Stimulated activated naive CD8-positive, alpha-beta T cell treated with anti-CD3 and anti-CD28 coated beads, Interleukin-15, Interleukin-2, amounts not matched to agents 100 ng/mL and 50 ng/mL, for 24 hours (primary cell): ENCODE results near the gene CTDSP2.
"Not testable (repeated sequence)": the region's sequence is repeated elsewhere in the genome, so short reads cannot be mapped to it uniquely, and the experiment has no call there.

Experiments used
- H3K27ac Mint-ChIP-seq: one replicate; pipeline ENCODE4 v1.8.0; 2021; ENCODE audit warnings: mild to moderate bottlenecking, mixed read lengths
- H3K27me3 Mint-ChIP-seq: one replicate; pipeline ENCODE4 v1.8.0; 2021; ENCODE audit warnings: mixed read lengths
- H3K36me3 Mint-ChIP-seq: one replicate; pipeline ENCODE4 v1.8.0; 2021; ENCODE audit warnings: low read depth, mixed read lengths
- H3K4me1 Mint-ChIP-seq: one replicate; pipeline ENCODE4 v1.8.0; 2021; ENCODE audit warnings: low read depth, mixed read lengths
- H3K4me3 Mint-ChIP-seq: one replicate; pipeline ENCODE4 v1.8.0; 2021; ENCODE audit warnings: mild to moderate bottlenecking, mixed read lengths
- H3K9me3 Mint-ChIP-seq: one replicate; pipeline ENCODE4 v1.8.0; 2021; ENCODE audit warnings: mixed read lengths

CTDSP2 gene

DNA sequence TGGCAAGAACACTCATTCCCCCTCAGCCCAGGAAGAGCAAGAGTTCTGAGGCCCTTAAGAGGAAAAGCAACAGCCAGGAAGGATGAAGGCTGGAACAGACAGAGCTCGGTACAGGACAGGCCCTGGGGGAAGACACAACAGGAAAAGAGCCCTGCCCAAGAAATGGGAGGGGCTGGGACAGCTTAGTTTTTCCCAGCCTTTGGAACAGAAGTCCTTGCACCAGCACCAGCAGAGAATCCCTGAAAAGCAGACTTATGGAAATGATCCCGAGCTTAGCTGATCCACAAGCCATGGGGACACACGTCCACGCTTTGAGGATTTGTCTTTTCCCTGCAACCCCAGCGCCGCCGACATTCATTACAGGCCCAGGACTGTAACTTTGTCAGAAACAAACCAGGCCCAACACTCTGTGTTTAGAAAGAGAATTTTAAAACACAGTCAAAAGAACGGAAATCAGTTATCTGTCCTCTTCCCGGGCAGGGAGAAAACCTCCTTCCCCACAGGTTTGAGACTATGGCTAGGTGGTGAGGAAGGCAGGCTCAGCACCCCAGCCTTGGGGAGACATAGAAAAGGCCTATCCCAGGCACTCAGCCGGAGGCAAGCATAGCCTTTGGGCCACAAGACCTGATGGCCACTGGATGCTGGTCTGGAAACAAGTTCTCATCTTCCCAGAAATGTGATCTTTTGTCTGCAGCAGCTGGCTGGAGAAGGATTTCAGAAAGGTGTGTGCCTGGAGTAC, 24.0 kb downstream of the CTDSP2 start:
- Mint-ChIP-seq H3K27me3 (no peaks in the 10 kb centered on the region), H3K27ac (no peak overlapping the region), H3K9me3 (no peaks in the 10 kb centered on the region), H3K4me1 (no peaks in the 10 kb centered on the region), H3K4me3 (no peak overlapping the region), H3K36me3 (peaks cover 24% of the 10 kb centered on the region)

DNA sequence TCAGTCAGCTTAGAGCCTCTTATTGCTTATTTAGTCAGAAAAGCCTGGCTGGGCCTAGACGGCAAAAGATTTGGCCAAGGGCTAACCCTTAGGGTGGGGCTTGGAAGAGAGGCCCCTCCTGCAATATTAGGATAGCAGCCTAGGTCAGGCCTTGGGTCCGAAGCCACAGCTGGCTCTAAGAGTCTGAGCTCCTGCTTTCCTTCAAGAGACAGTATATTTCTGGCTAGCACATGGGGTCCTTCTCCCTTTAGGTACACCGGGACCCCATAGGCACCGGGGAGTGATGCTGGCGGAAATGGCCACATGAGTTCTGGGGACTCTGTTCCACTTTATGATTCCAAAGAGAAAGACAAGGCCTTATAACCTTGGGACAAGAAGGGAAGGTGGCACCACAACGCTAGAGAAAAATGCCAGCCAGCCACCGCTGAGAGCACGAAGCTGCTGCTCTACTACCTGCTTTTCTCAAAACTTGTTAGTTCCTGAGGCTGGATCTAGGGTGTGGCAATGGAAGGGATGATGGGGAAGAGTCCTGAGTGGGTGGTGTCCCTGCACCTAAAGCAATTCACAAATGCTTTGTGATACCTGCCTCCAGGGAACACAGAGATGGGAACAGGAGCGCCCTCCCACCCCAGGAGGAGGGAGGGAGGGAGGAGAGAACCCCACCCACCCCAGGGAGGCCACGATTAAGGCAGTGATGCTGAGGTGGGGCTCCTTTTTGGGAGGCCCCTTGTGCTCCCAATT, 24.9 kb downstream of the CTDSP2 start:
- H3K4me3 Mint-ChIP-seq = no peak overlapping the region

DNA sequence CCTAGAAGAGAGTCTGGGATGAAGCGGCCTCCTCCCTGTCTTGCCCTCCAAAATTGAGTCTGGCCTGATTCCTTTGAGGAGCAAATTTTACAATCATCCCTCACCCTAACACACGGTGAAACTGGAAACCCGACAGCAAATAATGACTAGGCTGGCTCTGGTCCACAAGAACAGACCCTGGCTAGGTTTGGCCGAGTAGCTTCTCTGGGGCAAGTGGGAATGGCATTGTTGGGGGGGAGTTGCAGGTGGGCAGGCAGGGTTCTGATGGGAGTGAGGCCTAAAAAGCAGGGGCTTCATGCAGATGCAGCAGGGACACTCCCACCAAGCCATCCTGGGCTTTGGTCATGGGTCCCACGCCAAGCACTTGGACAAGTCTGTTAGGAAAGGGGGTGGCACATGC, 25.5 kb downstream of the CTDSP2 start:
- H3K9me3 Mint-ChIP-seq, H3K4me1 Mint-ChIP-seq, H3K27me3 Mint-ChIP-seq, H3K4me3 Mint-ChIP-seq, H3K27ac Mint-ChIP-seq: not testable (repeated sequence)
- peaks cover 19% of the 10 kb centered on the region for H3K36me3 Mint-ChIP-seq

More for the DNA sequence above, 24.9 kb downstream of the CTDSP2 start:
- Mint-ChIP-seq H3K4me1 (no peaks in the 10 kb centered on the region), H3K27me3 (no peaks in the 10 kb centered on the region), H3K36me3 (peaks cover 19% of the 10 kb centered on the region), H3K27ac (no peak overlapping the region), H3K9me3 (no peaks in the 10 kb centered on the region)

DNA sequence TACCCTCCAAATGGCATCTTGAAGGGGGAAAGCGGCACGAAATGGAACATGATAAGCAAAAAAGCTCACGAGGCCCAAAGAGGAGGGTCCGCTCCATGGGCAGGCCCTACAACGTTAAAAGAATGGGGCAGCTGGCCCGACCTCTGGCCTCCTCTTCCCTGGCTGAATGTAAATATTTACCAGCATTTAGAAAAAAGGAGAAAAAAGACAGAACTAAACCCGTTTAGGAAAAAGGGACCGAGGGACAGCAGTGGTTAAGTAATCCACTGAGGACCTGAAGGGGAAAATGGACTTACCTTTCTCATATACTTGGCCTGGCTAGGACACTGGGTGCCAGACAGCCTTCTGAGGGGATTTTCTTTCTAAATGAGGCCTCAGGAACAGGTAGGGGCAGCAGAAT, 26.4 kb downstream of the CTDSP2 start:
- H3K4me3 Mint-ChIP-seq, H3K27ac Mint-ChIP-seq: not testable (repeated sequence)
- H3K36me3 Mint-ChIP-seq = peaks cover 15% of the 10 kb centered on the region

DNA sequence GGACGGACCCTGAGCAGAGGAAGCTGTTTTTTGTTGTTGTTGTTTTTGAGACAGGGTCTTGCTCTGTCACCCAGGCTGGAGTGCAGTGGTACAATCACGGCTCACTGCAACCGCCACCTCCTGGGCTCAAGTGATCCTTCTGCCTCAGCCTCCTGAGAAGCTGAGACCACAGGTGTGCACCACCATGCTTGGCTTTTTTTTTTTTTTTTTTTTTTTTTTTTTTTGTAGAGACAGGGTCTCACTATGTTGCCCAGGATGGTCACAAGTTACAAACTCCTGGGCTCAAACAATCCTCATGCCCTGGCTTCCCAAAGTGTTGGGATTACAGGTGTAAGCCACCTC, 28.6 kb downstream of the CTDSP2 start:
- H3K4me1 Mint-ChIP-seq, H3K9me3 Mint-ChIP-seq, H3K27me3 Mint-ChIP-seq, H3K4me3 Mint-ChIP-seq, H3K36me3 Mint-ChIP-seq: not testable (repeated sequence)
- H3K27ac Mint-ChIP-seq = peak overlapping the region; percentile 52

More for the DNA sequence above, 26.4 kb downstream of the CTDSP2 start:
- not testable (repeated sequence) for H3K9me3 Mint-ChIP-seq, H3K27me3 Mint-ChIP-seq, H3K4me1 Mint-ChIP-seq

DNA sequence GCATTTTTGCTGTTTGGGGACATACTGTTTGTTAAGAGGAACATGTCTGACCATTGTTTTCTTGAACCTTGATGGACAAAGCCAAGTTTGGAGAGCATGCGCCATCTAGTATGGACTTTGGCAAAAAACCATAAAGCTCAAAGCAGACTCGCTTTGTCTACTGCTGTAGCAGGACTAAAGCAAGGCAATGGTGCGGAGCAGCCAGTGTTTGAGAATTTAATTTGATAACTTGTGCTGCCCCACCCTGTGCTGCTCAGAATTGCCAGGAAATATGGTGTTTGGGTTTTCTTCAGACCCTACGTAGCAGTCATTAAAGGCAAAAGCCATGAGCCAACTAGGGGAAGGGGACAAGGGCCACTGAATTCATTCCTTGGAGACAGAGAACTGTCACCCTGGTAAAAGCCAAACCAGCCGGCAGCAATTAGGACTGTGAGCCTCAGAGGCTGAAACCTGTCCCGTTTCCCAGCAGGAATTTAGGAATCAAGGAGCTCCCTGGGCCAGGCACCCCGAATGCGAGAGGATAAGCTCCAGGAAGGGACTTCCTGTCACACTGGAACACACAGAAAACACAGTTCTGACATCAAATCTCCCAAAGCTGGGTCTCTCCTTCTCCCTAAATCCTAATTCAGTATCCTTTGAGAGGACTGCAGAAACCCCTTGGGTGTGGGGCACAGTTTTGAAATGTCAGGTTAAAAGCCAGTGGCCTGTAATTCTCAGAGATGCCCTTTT, 29.1 kb downstream of the CTDSP2 start:
- Mint-ChIP-seq H3K4me1 (no peaks in the 10 kb centered on the region), H3K4me3 (no peak overlapping the region), H3K27ac (no peak overlapping the region), H3K9me3 (no peaks in the 10 kb centered on the region), H3K36me3 (peaks cover 2% of the 10 kb centered on the region), H3K27me3 (no peaks in the 10 kb centered on the region)

DNA sequence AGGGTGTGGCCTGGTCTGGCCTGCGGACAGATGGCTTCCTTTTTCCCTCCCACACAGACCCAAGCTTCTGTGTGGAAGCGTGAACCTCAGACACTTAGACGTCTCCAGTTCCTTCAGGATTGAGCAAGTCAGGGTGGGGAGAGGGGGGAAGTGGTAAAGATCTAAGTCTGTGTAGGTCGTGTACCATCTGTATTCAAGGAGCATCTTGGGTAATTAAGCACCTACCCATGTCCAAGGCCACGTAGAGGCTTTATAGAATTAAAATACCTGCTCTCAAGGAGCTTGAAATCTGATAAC, 29.7 kb downstream of the CTDSP2 start:
- no peaks in the 10 kb centered on the region for H3K27me3 Mint-ChIP-seq
- no peaks in the 10 kb centered on the region for H3K4me1 Mint-ChIP-seq
- no peaks in the 10 kb centered on the region for H3K9me3 Mint-ChIP-seq
- no peak overlapping the region for H3K4me3 Mint-ChIP-seq
- H3K36me3 Mint-ChIP-seq = no peaks in the 10 kb centered on the region
- no peak overlapping the region for H3K27ac Mint-ChIP-seq

DNA sequence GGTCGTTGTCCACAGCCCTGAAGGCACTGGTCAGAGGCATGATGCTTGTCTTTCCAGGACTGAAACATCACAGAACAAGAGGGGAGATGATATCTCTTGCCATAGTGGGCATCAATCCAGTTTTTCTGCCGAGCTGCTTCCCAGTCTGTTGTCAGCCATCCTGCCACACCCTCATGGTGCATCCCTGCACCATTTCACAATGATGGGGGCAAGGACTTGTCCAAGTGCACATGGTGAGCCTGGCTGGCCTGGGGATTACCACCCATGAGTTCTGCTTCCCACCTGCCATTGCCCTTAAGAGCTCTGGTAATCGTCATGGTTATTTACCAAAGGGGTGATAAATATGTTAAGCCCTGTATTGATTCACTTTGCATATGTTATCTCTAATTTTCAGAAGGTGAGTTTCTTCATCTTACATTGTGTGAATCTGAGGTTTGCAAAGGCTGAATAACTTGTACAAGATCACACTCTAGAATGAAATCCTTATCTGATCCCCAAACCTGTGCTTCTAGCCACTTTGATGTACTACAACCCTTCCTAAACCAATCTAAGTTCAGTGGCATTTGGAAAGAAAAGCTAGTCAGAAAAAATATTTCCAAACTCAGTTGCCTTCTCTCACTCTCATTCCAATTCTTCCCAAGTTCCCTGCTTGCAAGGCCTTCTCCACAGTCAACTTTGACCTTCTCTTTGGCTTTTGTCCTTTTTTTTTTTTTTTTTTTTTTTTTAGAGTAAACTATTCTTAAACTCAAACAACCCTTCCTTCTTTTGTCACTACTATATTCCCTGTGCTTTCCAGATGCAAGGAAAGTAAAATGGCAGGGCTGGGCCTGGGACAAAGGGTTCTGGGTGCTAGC, 30.3 kb downstream of the CTDSP2 start:
- H3K4me1 Mint-ChIP-seq = no peaks in the 10 kb centered on the region
- no peaks in the 10 kb centered on the region for H3K36me3 Mint-ChIP-seq
- no peak overlapping the region for H3K4me3 Mint-ChIP-seq
- H3K9me3 Mint-ChIP-seq = no peaks in the 10 kb centered on the region
- H3K27ac Mint-ChIP-seq = no peak overlapping the region
- H3K27me3 Mint-ChIP-seq = no peaks in the 10 kb centered on the region

DNA sequence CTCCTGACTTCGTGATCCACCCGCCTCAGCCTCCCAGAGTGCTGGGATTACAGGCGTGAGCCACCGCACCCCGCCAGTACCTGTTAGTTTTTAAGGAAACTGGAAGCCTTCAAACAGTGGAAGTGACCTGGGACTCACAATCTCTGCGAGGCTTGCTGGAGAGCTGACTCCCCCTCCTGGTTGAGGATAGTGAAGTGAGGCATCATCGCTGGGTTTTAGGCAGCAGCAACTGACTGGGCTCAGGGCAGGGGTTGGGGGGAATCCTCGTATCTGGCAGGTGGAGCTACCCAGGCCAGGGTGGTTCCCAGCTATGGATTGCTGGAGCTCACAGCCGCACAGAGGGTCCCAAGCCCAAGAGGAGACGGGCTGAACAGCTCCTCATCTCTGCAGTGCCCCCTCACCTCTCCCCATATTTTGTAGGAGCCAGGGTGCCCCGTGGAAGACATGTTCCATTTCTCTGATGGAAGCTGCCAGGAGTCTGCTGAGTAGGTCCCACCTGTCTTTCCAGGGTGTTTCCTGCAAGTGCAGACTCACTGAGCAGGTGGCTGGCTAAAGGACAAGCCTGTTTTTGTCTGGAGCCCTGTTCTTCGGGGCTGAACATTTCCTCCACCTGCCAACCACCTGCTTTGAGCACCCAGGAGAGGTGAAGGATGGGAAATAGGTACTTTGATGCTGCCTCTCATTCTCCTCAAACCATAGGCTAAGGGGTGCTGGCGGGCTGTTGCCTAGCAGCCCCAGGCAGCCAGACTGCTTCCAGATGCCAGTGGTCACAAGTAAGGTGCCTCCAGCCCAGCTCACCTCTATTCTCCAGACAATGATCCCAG, 31.1 kb downstream of the CTDSP2 start:
- Mint-ChIP-seq H3K27me3 (no peaks in the 10 kb centered on the region), H3K9me3 (no peaks in the 10 kb centered on the region), H3K4me1 (no peaks in the 10 kb centered on the region), H3K4me3 (no peak overlapping the region), H3K27ac (no peak overlapping the region), H3K36me3 (no peaks in the 10 kb centered on the region)

DNA sequence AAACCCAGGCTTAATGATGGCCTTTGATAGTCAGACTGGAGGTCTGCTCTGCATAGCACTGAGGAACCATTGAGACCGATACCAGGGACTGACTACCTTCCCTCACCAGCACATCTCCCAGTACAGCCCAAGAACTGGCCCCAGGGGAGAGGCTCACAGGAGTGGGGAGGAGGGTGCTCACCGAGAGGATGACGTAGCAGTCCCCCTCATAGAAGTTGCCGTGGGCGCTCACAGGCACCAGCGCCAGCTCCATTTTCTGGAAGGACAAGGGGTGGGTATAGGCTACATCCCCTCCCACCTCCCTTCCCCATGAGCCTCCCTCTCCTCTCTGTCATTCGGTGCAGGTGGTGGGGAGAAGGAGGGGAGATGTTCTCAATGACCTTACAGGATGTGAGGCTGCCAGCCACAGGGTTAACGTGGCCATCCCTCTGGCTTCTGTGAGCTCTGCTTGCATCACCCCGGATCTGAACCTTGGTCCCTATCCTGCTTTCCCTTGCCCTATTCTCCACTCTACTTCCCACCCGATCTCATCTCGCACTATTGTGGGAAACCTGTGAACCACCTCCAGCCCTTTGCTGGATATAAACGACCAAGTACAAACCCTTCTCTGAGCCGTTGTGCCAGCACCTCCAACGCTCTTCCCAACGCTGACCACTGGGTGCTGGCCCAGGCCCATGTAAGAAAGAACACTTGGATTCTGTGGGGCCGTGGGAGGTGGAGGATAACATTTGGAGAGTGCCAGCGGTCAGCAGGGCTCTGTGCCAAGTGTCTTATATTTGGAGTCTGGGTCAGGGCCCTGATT, 32.4 kb downstream of the CTDSP2 start:
- H3K27ac Mint-ChIP-seq = no peak overlapping the region
- H3K4me1 Mint-ChIP-seq = no peaks in the 10 kb centered on the region
- H3K36me3 Mint-ChIP-seq = no peaks in the 10 kb centered on the region
- no peak overlapping the region for H3K4me3 Mint-ChIP-seq
- no peaks in the 10 kb centered on the region for H3K27me3 Mint-ChIP-seq
- no peaks in the 10 kb centered on the region for H3K9me3 Mint-ChIP-seq

DNA sequence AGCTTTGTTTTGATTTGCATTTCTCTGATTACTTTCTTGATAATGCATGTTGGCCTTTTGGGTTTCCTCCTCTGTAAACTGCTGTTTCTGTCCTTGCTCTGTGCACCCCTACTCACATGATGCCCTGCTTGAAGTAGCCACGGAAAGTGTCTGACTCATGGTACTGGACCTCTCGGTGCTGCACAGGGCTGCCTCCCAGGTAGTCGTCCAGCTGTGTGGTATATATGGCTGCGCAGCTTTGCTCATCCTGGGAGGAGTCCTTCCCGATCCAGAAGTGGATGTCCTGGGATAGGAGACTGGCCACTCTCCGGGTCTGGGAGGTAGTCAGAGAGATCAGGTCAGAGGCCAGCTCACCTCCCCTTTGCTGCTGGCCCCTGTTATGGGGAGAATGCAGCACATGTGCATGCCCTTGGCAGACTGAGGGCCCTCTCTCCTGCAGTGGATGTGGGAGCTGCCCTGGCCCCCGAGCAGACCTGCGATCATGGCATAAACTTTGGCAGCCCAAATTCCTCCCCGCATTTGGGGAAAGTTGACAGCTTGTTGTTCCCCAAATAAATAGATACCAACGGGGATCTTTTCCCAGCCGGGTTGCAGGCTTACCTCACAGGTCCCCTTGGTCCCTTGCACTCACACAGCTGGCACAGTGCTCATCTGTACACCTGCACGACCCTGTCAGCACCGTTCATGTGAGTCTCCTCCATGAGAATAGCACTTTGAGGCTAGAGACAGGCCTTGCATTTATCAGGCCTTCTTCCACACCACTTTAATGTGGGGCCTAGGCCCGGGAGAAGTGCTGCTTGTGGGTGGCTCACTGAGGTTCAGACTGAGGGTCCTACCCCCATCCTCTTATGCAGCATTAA, 33.2 kb downstream of the CTDSP2 start:
- Mint-ChIP-seq H3K4me3 (no peak overlapping the region), H3K27me3 (no peaks in the 10 kb centered on the region), H3K4me1 (no peaks in the 10 kb centered on the region), H3K27ac (no peak overlapping the region), H3K36me3 (peaks cover 5% of the 10 kb centered on the region), H3K9me3 (no peaks in the 10 kb centered on the region)

DNA sequence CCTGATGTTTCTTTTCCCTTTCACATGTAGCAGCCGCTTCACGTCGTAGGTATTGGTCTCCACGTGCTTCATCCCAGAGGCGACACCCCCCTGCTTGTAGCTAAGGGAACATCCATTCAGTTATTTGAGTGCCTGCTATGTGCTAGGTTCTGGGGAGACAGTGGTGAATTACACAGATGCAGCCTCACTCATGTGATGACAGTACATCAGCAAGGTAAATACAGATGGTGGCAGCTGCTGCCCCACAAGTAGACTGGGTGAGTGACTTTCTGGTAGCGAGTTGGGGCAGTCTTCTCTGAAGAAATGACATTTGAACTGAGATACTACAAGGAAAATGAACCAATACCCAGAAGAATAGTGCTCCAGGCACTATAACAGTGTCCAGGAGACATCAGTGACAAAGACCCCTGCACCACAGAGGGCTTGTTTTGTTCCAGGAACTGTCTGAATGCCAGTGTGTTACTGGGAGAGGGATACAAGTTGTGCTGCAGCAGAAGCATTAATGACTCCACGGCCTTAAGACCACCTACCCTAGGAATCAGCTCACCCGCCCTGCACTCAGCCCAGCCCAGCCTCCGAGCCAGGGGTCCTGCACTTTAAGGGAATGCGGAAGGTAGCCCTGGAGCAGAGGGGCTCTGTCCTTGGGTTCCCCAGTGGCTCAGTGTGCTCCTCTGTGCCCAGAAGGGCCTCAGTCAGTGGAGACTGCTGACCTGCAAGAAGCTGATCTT, 35.3 kb downstream of the CTDSP2 start:
- Mint-ChIP-seq H3K36me3 (peaks cover 7% of the 10 kb centered on the region), H3K27ac (no peak overlapping the region), H3K4me1 (no peaks in the 10 kb centered on the region), H3K9me3 (no peaks in the 10 kb centered on the region), H3K27me3 (no peaks in the 10 kb centered on the region), H3K4me3 (no peak overlapping the region)
